Heart left ventricle (tissue), 13 donors: ENCODE measurements around the gene SMARCD3.

Experiments used
- POLR2A ChIP-seq, 2 donors: fragments of 450-650 bp; IDR thresholded peaks; one replicate each; pipeline ENCODE4 v1.6.1; 2017; ENCODE audit warnings: antibody characterized with exemption in 2 of 2, mild to moderate bottlenecking in 2 of 2, moderate library complexity in 2 of 2
- TF ChIP-seq, protein P1 (sequence below), 12 donors: fragments of 200-600 bp; sonication (generic) in 4 of 12; IDR thresholded peaks; one replicate each; pipeline versions ENCODE4 v1.5.0 to v1.8.0; 2018 to 2022; ENCODE audit warnings: antibody characterized with exemption in 12 of 12, mild to moderate bottlenecking in 5 of 12
- donor health status: ischemic (EF 13 %, LVEDD 7.1; RV severe dilation, severe dysfunction).
- donor health status: DM: no; HTN: yes; CAD: no.
- donor health status: DM: no; HTN: no; CAD: no.
- donor health status: ischemic (EF 25% LVEDD 6.9; RV normal size, moderate dysfunction).
- donor health status: ischemic (EF 25% LVEDD 5.7; RV mildly dilated, moderate dysfunction).
- donor health status: ischemic (EF 35%, LVEDD 5.7; RV mildly dilated, moderate dysfunction).
- donor health status: nonischemic (EF 11% LVEDD 7.7; RV severe dilation, severe dysfunction).
- donor health status: DM: yes; HTN: yes; CAD: no.
- donor health status: PGD.
- donor health status: ischemic (EF 29% LVEDD 5.4; RV normal size, mild dysfunction).
- donor health status: nonischemic (EF 23%, LVEDD 6.1; RV moderate dilation, normal function).

DNA sequence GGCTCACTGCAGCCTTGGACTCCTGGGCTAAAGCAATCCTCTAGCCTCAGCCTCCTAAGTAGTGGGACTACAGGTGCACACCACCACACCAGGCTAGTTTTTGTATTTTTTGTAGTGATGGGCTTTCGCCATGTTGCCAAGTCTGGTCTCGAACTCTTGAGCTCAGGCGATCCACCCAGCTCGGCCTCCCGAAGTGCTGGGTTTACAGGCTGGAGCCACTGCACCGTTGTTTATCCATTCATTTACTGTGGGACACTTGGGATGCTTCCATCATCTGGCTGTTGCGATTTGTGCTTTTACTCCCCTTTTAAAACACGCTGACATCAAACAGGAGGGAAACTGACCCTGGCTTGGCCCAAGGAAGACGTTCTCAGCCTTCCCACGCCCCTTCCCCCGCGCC, 30.5 kb upstream of the SMARCD3 start:
- no peak for TF ChIP-seq POLR2A (IDR thresholded peaks at IDR 0.05)
- TF ChIP-seq, protein P1, sequence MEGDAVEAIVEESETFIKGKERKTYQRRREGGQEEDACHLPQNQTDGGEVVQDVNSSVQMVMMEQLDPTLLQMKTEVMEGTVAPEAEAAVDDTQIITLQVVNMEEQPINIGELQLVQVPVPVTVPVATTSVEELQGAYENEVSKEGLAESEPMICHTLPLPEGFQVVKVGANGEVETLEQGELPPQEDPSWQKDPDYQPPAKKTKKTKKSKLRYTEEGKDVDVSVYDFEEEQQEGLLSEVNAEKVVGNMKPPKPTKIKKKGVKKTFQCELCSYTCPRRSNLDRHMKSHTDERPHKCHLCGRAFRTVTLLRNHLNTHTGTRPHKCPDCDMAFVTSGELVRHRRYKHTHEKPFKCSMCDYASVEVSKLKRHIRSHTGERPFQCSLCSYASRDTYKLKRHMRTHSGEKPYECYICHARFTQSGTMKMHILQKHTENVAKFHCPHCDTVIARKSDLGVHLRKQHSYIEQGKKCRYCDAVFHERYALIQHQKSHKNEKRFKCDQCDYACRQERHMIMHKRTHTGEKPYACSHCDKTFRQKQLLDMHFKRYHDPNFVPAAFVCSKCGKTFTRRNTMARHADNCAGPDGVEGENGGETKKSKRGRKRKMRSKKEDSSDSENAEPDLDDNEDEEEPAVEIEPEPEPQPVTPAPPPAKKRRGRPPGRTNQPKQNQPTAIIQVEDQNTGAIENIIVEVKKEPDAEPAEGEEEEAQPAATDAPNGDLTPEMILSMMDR (IDR thresholded peaks at IDR 0.05), result no peak
